Spleen (tissue), 13 donors: ENCODE measurements around the gene SLC26A9. TPM values are rescaled to one million over a fixed set of nuclear protein-coding genes. Genes with fewer than 3 reads are reported as not detected.

ENCODE experiments used
- DNase-seq: peaks from one replicate; pipeline ENCODE4 v3.0.0-alpha.2; 2020
- H3K27ac ChIP-seq, 8 donors: fragments of 200-600 bp; sonication (generic) in 7 of 8; 1 replicate in 4 of 8; 2 replicates in 4 of 8; pipeline versions ENCODE4 v1.5.0 to v1.8.0; 2016 to 2021; ENCODE audit warnings: inconsistent platforms in 4 of 8, mild to moderate bottlenecking in 4 of 8, moderate library complexity in 1 of 8
- H3K27me3 ChIP-seq, 7 donors: fragments of 200-600 bp; sonication (generic) in 6 of 7; replicated peaks in 1 of 7; 1 replicate in 4 of 7; 2 replicates in 3 of 7; pipeline versions ENCODE4 v1.5.0 to v1.8.0; 2016 to 2021; ENCODE audit warnings: inconsistent platforms in 3 of 7, mild to moderate bottlenecking in 1 of 7
- H3K36me3 ChIP-seq, 6 donors: fragments of 200-600 bp; sonication (generic) in 5 of 6; 1 replicate in 4 of 6; 2 replicates in 2 of 6; pipeline versions ENCODE4 v1.5.0 to v1.8.0; 2016 to 2021; ENCODE audit warnings: inconsistent platforms in 2 of 6
- H3K4me1 ChIP-seq, 6 donors: fragments of 200-600 bp; sonication (generic) in 5 of 6; 1 replicate in 3 of 6; 2 replicates in 3 of 6; pipeline versions ENCODE4 v1.5.0 to v1.8.0; 2016 to 2021; ENCODE audit warnings: inconsistent platforms in 3 of 6
- H3K4me3 ChIP-seq, 8 donors: fragments of 200-600 bp; sonication (generic) in 7 of 8; 1 replicate in 4 of 8; 2 replicates in 4 of 8; pipeline versions ENCODE4 v1.5.0 to v1.8.0; 2016 to 2021; ENCODE audit warnings: inconsistent platforms in 4 of 8, mild to moderate bottlenecking in 4 of 8, moderate library complexity in 2 of 8
- H3K9me3 ChIP-seq, 8 donors: fragments of 200-600 bp; sonication (generic) in 7 of 8; 1 replicate in 4 of 8; 2 replicates in 4 of 8; pipeline versions ENCODE4 v1.5.0 to v1.8.0; 2016 to 2021; ENCODE audit warnings: inconsistent platforms in 4 of 8
- POLR2A ChIP-seq, 3 donors: fragments of 450-650 bp; IDR thresholded peaks; one replicate each; pipeline ENCODE4 v1.5.1; 2017; ENCODE audit warnings: antibody characterized with exemption in 3 of 3, mild to moderate bottlenecking in 1 of 3
- POLR2AphosphoS5 ChIP-seq, 3 donors: sonication (generic); formaldehyde crosslinking; IDR thresholded peaks; one replicate each; pipeline ENCODE4 v1.5.1; 2017; ENCODE audit warnings: antibody characterized with exemption in 3 of 3
- WGBS, 5 donors: extraction: QIAGEN DNeasy Blood & Tissue Kit in 3 of 5; methylation state at CpG; one replicate each; pipeline versions ENCODE4 v1.1.5 to v1.1.7; 2013 to 2018; 5-methylcytosine and 5-hydroxymethylcytosine counted together
- intact Hi-C: fragments of 100-400 bp; cut with DNase I; formaldehyde crosslinking; loops from one replicate; pipeline ENCODE4 v1.15.0; 2023; ENCODE audit warnings: low total_unique reads
- long read RNA-seq, 2 donors: transcript quantifications; one replicate each; lab custom pipeline, GENCODE V29; 2026
- polyA plus RNA-seq, 3 donors: library from polyadenylated mRNA; stranded (reverse); fragments of 200-250 nt; gene quantifications; one replicate each; pipeline ENCODE4 v1.2.1, GENCODE V29; 2013
- total RNA-seq, 7 donors: library from RNA; depleted of rRNA in 3 of 7; stranded (reverse); fragments of >200 nt in 3 of 7; fragmentation: NEBNext Ultra II Directional in 4 of 7; extraction: Animal tissue kit (Norgen Biotek cat#: 25700) in 4 of 7; gene quantifications; one replicate each; pipeline versions ENCODE4 v1.1.0 to v1.2.1, GENCODE V29; 2016 to 2021
- TF ChIP-seq, protein P1 (sequence below), 11 experiments: fragments of 200-600 bp in 7 of 11; fragments of 450-650 bp in 4 of 11; sonication (generic) in 4 of 11; IDR thresholded peaks in 8 of 11; conservative IDR thresholded peaks in 3 of 11; 1 replicate in 7 of 11; 2 replicates in 4 of 11; pipeline versions ENCODE4 v1.4.0 to v1.8.0; 2016 to 2021; ENCODE audit warnings: antibody characterized with exemption in 11 of 11, inconsistent platforms in 4 of 11, mild to moderate bottlenecking in 1 of 11
- donor health status: healthy with polysubstance abuse.
- donor health status: DM: no; HTN: no; CAD: no; lungs with moderate emphysema.
- donor health status: DM: no; HTN: no; CAD: no.
- donor health status: Bipolar disorder and iron deficiency.
- donor health status: healthy.
- donor health status: DM: no; HTN: no; CAD: no.
- donor health status: DM: yes; HTN: yes; CAD: no.

Gene SLC26A9, protein sequence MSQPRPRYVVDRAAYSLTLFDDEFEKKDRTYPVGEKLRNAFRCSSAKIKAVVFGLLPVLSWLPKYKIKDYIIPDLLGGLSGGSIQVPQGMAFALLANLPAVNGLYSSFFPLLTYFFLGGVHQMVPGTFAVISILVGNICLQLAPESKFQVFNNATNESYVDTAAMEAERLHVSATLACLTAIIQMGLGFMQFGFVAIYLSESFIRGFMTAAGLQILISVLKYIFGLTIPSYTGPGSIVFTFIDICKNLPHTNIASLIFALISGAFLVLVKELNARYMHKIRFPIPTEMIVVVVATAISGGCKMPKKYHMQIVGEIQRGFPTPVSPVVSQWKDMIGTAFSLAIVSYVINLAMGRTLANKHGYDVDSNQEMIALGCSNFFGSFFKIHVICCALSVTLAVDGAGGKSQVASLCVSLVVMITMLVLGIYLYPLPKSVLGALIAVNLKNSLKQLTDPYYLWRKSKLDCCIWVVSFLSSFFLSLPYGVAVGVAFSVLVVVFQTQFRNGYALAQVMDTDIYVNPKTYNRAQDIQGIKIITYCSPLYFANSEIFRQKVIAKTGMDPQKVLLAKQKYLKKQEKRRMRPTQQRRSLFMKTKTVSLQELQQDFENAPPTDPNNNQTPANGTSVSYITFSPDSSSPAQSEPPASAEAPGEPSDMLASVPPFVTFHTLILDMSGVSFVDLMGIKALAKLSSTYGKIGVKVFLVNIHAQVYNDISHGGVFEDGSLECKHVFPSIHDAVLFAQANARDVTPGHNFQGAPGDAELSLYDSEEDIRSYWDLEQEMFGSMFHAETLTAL
- total RNA-seq: not detected
- under 1 TPM in 2 of 3 donors, not detected in 1; 0.02 to 0.03 TPM for polyA plus RNA-seq
- long read RNA-seq, donor 1: 0 reads
- long read RNA-seq, donor 2: 0 reads

DNA sequence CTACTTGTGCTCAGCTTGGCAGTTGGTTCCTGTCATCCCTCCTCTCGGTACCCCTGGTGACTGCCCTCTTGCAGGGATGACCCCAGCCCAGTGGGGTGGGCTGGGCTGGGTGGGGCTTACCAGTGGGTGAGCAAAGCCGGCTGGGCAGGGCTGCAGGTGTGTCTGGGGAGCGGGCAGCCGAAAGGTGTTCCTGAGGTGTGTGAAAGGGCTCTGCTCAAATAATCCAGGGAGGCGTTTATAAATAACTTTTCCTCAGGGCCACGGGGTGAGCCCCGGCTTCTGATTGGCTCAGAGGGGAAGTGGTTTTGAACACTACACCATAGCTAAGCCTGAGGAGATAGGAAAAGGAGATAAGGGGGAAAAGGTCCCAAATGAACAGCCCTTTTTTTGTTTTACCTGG is at the start of gene SLC26A9:
TSS of gene SLC26A9 (minus strand) at position 212 of the 400 bp plus-strand sequence. CDS start 7,636 bp downstream, outside the sequence.
- no peak within 1 kb of the TSS for H3K27ac ChIP-seq
- peaks cover 0 to 68% (median 5%) of the 10 kb centered on the region in 7 donors for H3K27me3 ChIP-seq
- H3K4me3 ChIP-seq: no peak within 1 kb of the TSS
- no peak for DNase-seq
- TF ChIP-seq, protein P1, sequence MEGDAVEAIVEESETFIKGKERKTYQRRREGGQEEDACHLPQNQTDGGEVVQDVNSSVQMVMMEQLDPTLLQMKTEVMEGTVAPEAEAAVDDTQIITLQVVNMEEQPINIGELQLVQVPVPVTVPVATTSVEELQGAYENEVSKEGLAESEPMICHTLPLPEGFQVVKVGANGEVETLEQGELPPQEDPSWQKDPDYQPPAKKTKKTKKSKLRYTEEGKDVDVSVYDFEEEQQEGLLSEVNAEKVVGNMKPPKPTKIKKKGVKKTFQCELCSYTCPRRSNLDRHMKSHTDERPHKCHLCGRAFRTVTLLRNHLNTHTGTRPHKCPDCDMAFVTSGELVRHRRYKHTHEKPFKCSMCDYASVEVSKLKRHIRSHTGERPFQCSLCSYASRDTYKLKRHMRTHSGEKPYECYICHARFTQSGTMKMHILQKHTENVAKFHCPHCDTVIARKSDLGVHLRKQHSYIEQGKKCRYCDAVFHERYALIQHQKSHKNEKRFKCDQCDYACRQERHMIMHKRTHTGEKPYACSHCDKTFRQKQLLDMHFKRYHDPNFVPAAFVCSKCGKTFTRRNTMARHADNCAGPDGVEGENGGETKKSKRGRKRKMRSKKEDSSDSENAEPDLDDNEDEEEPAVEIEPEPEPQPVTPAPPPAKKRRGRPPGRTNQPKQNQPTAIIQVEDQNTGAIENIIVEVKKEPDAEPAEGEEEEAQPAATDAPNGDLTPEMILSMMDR (IDR thresholded peaks at IDR 0.05 in 8 of 11, conservative IDR thresholded peaks at IDR 0.05 in 3 of 11): no peak
- TF ChIP-seq POLR2AphosphoS5 (IDR thresholded peaks at IDR 0.05) (no peak), POLR2A (IDR thresholded peaks at IDR 0.05) (no peak)
- no peaks in the 10 kb centered on the region for H3K36me3 ChIP-seq
- WGBS, 5 donors: 46 to 58% (median 48%) methylated on average over 7 of the region's 7 CpGs
- no peaks in the 10 kb centered on the region for H3K4me1 ChIP-seq
- intact Hi-C loops: no loop called here
- no peaks in the 10 kb centered on the region for H3K9me3 ChIP-seq

DNA sequence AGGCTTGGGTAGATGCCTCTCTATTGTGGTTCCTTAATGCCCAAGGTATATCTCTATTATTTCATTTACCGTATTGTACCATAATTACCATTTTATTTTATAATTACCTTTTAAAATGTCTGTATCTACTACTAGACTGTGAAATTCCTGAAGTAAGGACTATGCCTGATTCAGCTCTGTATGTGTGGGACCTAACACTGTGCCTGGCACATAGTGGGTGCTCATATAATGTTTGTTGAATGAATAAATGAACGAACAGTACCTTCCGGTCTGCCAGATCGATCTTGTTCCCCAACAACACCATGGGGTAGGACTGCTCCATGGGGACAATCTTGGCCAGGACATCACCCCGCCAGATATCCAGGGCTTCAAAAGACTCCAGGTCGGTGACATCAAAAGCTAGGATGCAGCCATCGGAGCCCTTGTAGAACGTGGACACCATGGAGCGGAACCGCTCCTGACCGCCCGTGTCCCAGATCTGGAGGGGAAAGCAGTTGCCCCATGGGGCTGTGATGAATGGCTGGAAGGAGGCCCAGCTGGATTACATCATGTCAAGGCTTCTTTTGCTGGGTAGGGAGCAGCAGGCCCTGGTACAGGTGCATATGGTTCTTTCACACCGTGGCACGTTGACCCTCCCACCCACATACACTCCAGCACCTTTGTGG is 49.1 kb upstream of the SLC26A9 start:
- no peak overlapping the region for H3K27ac ChIP-seq
- no peaks in the 10 kb centered on the region for H3K4me1 ChIP-seq
- 92 to 98% (median 94%) methylated on average over 13 to 14 of the region's 14 CpGs for WGBS, 5 donors
- H3K4me3 ChIP-seq: no peak overlapping the region
- intact Hi-C loops: no loop called here
- no peaks in the 10 kb centered on the region for H3K27me3 ChIP-seq
- no peaks in the 10 kb centered on the region for H3K36me3 ChIP-seq
- H3K9me3 ChIP-seq: peaks cover 0 to 4% (median 0%) of the 10 kb centered on the region in 8 donors
- DNase-seq: no peak
- TF ChIP-seq POLR2A (IDR thresholded peaks at IDR 0.05) (no peak), POLR2AphosphoS5 (IDR thresholded peaks at IDR 0.05) (no peak)
- TF ChIP-seq, protein P1 (IDR thresholded peaks at IDR 0.05 in 8 of 11, conservative IDR thresholded peaks at IDR 0.05 in 3 of 11): no peak

DNA sequence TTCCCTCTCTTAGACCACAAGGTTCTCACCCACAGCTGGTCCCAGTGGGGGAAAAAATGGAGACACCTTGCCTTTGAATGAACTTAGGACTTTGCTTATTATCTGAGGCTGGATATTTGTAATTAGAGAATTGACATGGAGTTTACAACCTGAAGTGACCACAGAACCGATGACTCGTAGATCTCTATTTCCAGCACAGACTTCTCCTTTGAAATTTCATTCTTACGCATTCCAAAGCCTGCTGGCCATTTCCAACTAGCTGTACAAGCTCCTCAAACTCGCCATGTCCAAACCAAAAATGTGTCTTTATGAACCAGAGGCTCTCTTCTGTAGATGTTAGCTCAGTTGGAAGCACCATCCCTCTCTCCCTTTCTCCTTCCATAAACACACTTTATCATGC is 48.0 kb upstream of the SLC26A9 start:
- peaks cover 0 to under 1% (median 0%) of the 10 kb centered on the region in 8 donors for H3K9me3 ChIP-seq
- no peak for TF ChIP-seq POLR2A (IDR thresholded peaks at IDR 0.05)
- TF ChIP-seq POLR2AphosphoS5 (IDR thresholded peaks at IDR 0.05): no peak
- TF ChIP-seq, protein P1 (IDR thresholded peaks at IDR 0.05 in 8 of 11, conservative IDR thresholded peaks at IDR 0.05 in 3 of 11): no peak
- intact Hi-C loops: no loop called here
- no peak for DNase-seq
- 70 to 91% (median 79%) methylated on average over 4 of the region's 4 CpGs for WGBS, 5 donors
- H3K36me3 ChIP-seq: no peaks in the 10 kb centered on the region
- no peaks in the 10 kb centered on the region for H3K4me1 ChIP-seq
- H3K27ac ChIP-seq: no peak overlapping the region
- H3K4me3 ChIP-seq: no peak overlapping the region
- no peaks in the 10 kb centered on the region for H3K27me3 ChIP-seq
